CD14-positive monocyte (primary cell): ENCODE results near the gene MSRB3. TPM values are rescaled to one million over a fixed set of nuclear protein-coding genes. Genes with fewer than 3 reads are reported as not detected.
"Not testable (repeated sequence)": the region's sequence is repeated elsewhere in the genome, so short reads cannot be mapped to it uniquely, and the experiment has no call there.

Experiments used
- DNase-seq, 3 donors: peaks; one replicate each; pipeline ENCODE4 v3.0.0-alpha.2; 2011 to 2022
- H2AFZ ChIP-seq: 2 replicates; pipeline ENCODE4 v1.6.0; 2012; ENCODE audit warnings: mild to moderate bottlenecking, low read depth, low read length, inconsistent platforms; ENCODE audit not compliant: insufficient read depth, poor library complexity, severe bottlenecking
- H3K27ac ChIP-seq, 2 donors: 1 replicate in 1 of 2; 2 replicates in 1 of 2; pipeline ENCODE4 v1.5.1; 2012 to 2013; ENCODE audit warnings: low read length in 2 of 2, control low read depth in 1 of 2, inconsistent platforms in 1 of 2, low read depth in 1 of 2, mild to moderate bottlenecking in 1 of 2
- H3K27me3 ChIP-seq, 2 donors: one replicate each; pipeline versions ENCODE4 v1.6.0 to v1.6.1; 2011 to 2013; ENCODE audit warnings: low read length in 2 of 2; ENCODE audit not compliant: control insufficient read depth in 2 of 2, insufficient read depth in 2 of 2
- H3K36me3 ChIP-seq, 2 donors: replicated peaks in 1 of 2; 1 replicate in 1 of 2; 2 replicates in 1 of 2; pipeline versions ENCODE4 v1.5.1 to v1.6.1; 2012 to 2013; ENCODE audit warnings: low read length in 2 of 2, control low read depth in 1 of 2, inconsistent platforms in 1 of 2, mild to moderate bottlenecking in 1 of 2; ENCODE audit not compliant: insufficient read depth in 2 of 2, control insufficient read depth in 1 of 2
- H3K4me1 ChIP-seq, 2 donors: 1 replicate in 1 of 2; 2 replicates in 1 of 2; pipeline versions ENCODE4 v1.5.1 to v1.6.1; 2012 to 2013; ENCODE audit warnings: low read length in 2 of 2, control low read depth in 1 of 2, inconsistent platforms in 1 of 2, mild to moderate bottlenecking in 1 of 2, moderate library complexity in 1 of 2; ENCODE audit not compliant: insufficient read depth in 2 of 2, control insufficient read depth in 1 of 2
- H3K4me2 ChIP-seq: replicated peaks from 2 replicates; pipeline ENCODE3; 2012; ENCODE audit warnings: low read length, moderate library complexity, mild to moderate bottlenecking; ENCODE audit not compliant: poor library complexity, severe bottlenecking; ENCODE audit errors: extremely low read depth
- H3K4me3 ChIP-seq, 3 experiments: fragments of 200-600 bp in 1 of 3; sonication (generic) in 1 of 3; replicated peaks in 1 of 3; 1 replicate in 2 of 3; 2 replicates in 1 of 3; pipeline ENCODE4 v1.5.1; 2011 to 2013; ENCODE audit warnings: low read length in 3 of 3, mild to moderate bottlenecking in 3 of 3, control low read depth in 2 of 3, low read depth in 2 of 3, inconsistent platforms in 1 of 3, moderate library complexity in 1 of 3
- H3K79me2 ChIP-seq: 2 replicates; pipeline ENCODE4 v1.6.0; 2012; ENCODE audit warnings: mild to moderate bottlenecking, control low read depth, inconsistent platforms, low read length, moderate library complexity; ENCODE audit not compliant: insufficient read depth
- H3K9ac ChIP-seq: 2 replicates; pipeline ENCODE4 v1.6.0; 2017; ENCODE audit warnings: low read length, mild to moderate bottlenecking; ENCODE audit not compliant: insufficient read depth, poor library complexity, severe bottlenecking
- H3K9me3 ChIP-seq, 2 donors: replicated peaks in 1 of 2; 1 replicate in 1 of 2; 2 replicates in 1 of 2; pipeline versions ENCODE4 v1.5.1 to v1.6.1; 2012 to 2013; ENCODE audit warnings: low read length in 2 of 2, control low read depth in 1 of 2; ENCODE audit not compliant: control insufficient read depth in 1 of 2, insufficient read depth in 1 of 2
- H4K20me1 ChIP-seq: 2 replicates; pipeline ENCODE4 v1.6.0; 2012; ENCODE audit warnings: mild to moderate bottlenecking, low read length, control low read depth, moderate library complexity; ENCODE audit not compliant: insufficient read depth
- H3K27ac Mint-ChIP-seq, 7 donors: one replicate each; pipeline ENCODE4 v1.8.0; 2020; ENCODE audit warnings: mild to moderate bottlenecking in 7 of 7, mixed read lengths in 7 of 7, moderate library complexity in 6 of 7, inconsistent platforms in 2 of 7
- H3K27me3 Mint-ChIP-seq, 3 donors: one replicate each; pipeline ENCODE4 v1.8.0; 2021 to 2022; ENCODE audit warnings: low read depth in 3 of 3, mild to moderate bottlenecking in 3 of 3, mixed read lengths in 3 of 3, moderate library complexity in 3 of 3, inconsistent platforms in 1 of 3
- H3K36me3 Mint-ChIP-seq, 2 donors: one replicate each; pipeline ENCODE4 v1.8.0; 2020; ENCODE audit warnings: mixed read lengths in 2 of 2, inconsistent platforms in 1 of 2, mild to moderate bottlenecking in 1 of 2
- H3K4me1 Mint-ChIP-seq: one replicate; pipeline ENCODE4 v1.8.0; 2020; ENCODE audit warnings: mild to moderate bottlenecking, mixed read lengths
- H3K4me3 Mint-ChIP-seq, 2 donors: one replicate each; pipeline ENCODE4 v1.8.0; 2020; ENCODE audit warnings: mild to moderate bottlenecking in 2 of 2, mixed read lengths in 2 of 2, moderate library complexity in 1 of 2
- H3K9me3 Mint-ChIP-seq, 7 donors: one replicate each; pipeline ENCODE4 v1.8.0; 2020 to 2022; ENCODE audit warnings: mixed read lengths in 7 of 7, mild to moderate bottlenecking in 6 of 7, moderate library complexity in 6 of 7, inconsistent platforms in 2 of 7
- CTCF ChIP-seq: fragments of 200-600 bp; IDR thresholded peaks from one replicate; pipeline ENCODE4 v1.8.0; 2022; ENCODE audit warnings: antibody characterized with exemption, mild to moderate bottlenecking
- WGBS: methylation state at CpG from one replicate; pipeline ENCODE4 v1.1.5; 2013; ENCODE audit warnings: missing lambda C conversion rate; ENCODE audit not compliant: insufficient coverage; 5-methylcytosine and 5-hydroxymethylcytosine counted together
- intact Hi-C, 2 donors: fragments of 100-400 bp; cut with micrococcal nuclease; formaldehyde crosslinking; loops; one replicate each; pipeline versions ENCODE4 v1.15.0 to v1.15.1; 2023
- polyA plus RNA-seq, 3 donors: library from polyadenylated mRNA; depleted of rRNA in 1 of 3; unstranded in 2 of 3; stranded (reverse) in 1 of 3; fragments of 300-500 nt in 2 of 3; fragments of >200 nt in 1 of 3; fragmentation: Illumina TruSeq in 2 of 3; gene quantifications; 1 replicate in 2 of 3; 2 replicates in 1 of 3; pipeline ENCODE4 v1.2.3, GENCODE V29; 2012 to 2021

The MSRB3 gene
- polyA plus RNA-seq, 3 donors = 0.25 to 1.1 (median 1.0) TPM

- Histone ChIP-seq H3K4me2 (no peak overlapping the region), H3K27me3 (no peaks in the 10 kb centered on the region), H3K9me3 (no peaks in the 10 kb centered on the region), H3K36me3 (no peaks in the 10 kb centered on the region), H4K20me1 (no peaks in the 10 kb centered on the region), H2AFZ (no peak overlapping the region), H3K27ac (peak overlapping the region in 1 of 2 donors; percentile 15), H3K4me1 (peaks cover 21 to 28% of the 10 kb centered on the region in 2 donors), H3K79me2 (no peaks in the 10 kb centered on the region), H3K4me3 (no peak overlapping the region), H3K9ac (no peak overlapping the region)
- no CpG with 5 or more reads among the region's 2 CpGs for WGBS
- intact Hi-C loops = no loop called here
- TF ChIP-seq CTCF = no peak
- H3K4me1 Mint-ChIP-seq = peaks cover 25% of the 10 kb centered on the region
- no peak overlapping the region for H3K4me3 Mint-ChIP-seq
- H3K27ac Mint-ChIP-seq = no peak overlapping the region
- no peaks in the 10 kb centered on the region for H3K27me3 Mint-ChIP-seq
- no peaks in the 10 kb centered on the region for H3K9me3 Mint-ChIP-seq
- no peaks in the 10 kb centered on the region for H3K36me3 Mint-ChIP-seq
- DNase-seq = peak in 2 of 3 donors; percentile 5 to 28
Observed at GRCh38 chr12:65450625-65451024, 172.1 kb downstream of the MSRB3 start.

- intact Hi-C loops = no loop called here
- no peak overlapping the region for H3K27ac Mint-ChIP-seq
- no peak for TF ChIP-seq CTCF
Observed at GRCh38 chr12:65454115-65454787, 175.8 kb downstream of the MSRB3 start.

DNA sequence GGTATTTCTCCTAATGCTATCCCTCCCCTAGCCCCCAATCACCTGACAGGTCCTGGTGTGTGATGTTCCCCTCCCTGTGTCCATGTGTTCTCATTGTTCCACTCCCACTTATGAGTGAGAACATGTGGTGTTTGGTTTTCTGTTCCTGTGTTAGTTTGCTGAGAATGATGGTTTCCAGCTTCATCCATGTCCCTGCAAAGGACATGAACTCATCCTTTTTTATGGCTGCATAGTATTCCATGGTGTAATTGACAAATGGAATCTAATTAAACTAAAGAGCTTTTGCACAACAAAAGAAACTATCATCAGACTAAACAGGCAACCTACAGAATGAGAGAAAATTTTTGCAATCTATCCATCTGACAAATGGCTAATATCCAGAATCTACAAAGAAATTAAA is 178.9 kb downstream of the MSRB3 start:
- H3K4me3 ChIP-seq, H3K27ac Mint-ChIP-seq, H4K20me1 ChIP-seq, H3K79me2 ChIP-seq, H3K27ac ChIP-seq, H3K9me3 Mint-ChIP-seq, H3K27me3 Mint-ChIP-seq, H3K36me3 ChIP-seq, H3K4me1 ChIP-seq, intact Hi-C loops, H3K27me3 ChIP-seq, H3K4me3 Mint-ChIP-seq, H2AFZ ChIP-seq, H3K9ac ChIP-seq, H3K36me3 Mint-ChIP-seq, H3K4me2 ChIP-seq, DNase-seq, H3K9me3 ChIP-seq, H3K4me1 Mint-ChIP-seq: not testable (repeated sequence)

More at GRCh38 chr12:65454115-65454787, 175.8 kb downstream of the MSRB3 start:
- no peak overlapping the region for H3K9ac ChIP-seq
- WGBS = no CpG with 5 or more reads among the region's 1 CpG
- no peak for DNase-seq
- no peak overlapping the region for H3K4me3 Mint-ChIP-seq
- H2AFZ ChIP-seq = no peak overlapping the region
- H3K36me3 ChIP-seq = no peaks in the 10 kb centered on the region
- no peak overlapping the region for H3K4me3 ChIP-seq
- H4K20me1 ChIP-seq = no peaks in the 10 kb centered on the region
- no peak overlapping the region for H3K4me2 ChIP-seq
- no peaks in the 10 kb centered on the region for H3K79me2 ChIP-seq
- no peaks in the 10 kb centered on the region for H3K36me3 Mint-ChIP-seq
- H3K9me3 Mint-ChIP-seq = peaks cover 0 to 6% (median 0%) of the 10 kb centered on the region in 7 donors
- H3K27me3 ChIP-seq = no peaks in the 10 kb centered on the region
- H3K27ac ChIP-seq = no peak overlapping the region
- H3K9me3 ChIP-seq = no peaks in the 10 kb centered on the region
- no peaks in the 10 kb centered on the region for H3K27me3 Mint-ChIP-seq
- peaks cover 18 to 24% of the 10 kb centered on the region in 2 donors for H3K4me1 ChIP-seq
- peaks cover 27% of the 10 kb centered on the region for H3K4me1 Mint-ChIP-seq
